Kasumi-1 (cell line): ENCODE measurements around the gene CAPSL.
A peak's percentile ranks its signal among the peaks of the same experiment; 100 is the strongest.
"Not testable (repeated sequence)": the region's sequence is repeated elsewhere in the genome, so short reads cannot be mapped to it uniquely, and the experiment has no call there.

ENCODE experiments used
- DNase-seq, 2 experiments: peaks; one replicate each; lab custom pipeline; 2025; lab: John Stamatoyannopoulos, UW

Gene CAPSL

GRCh38 chr5:35938568-35939227 is at the start of gene CAPSL:
Gene CAPSL, minus strand, starts transcription at chr5:35938622. Its CDS starts 17,502 bp downstream, at chr5:35921120.
- DNase-seq, result peak in 1 of 2 experiments; percentile 2

- no peak for DNase-seq
Observed at GRCh38 chr5:35987776-35988175, 49.4 kb upstream of the CAPSL start.

- no peak for DNase-seq
Observed at GRCh38 chr5:35979715-35980114, 41.3 kb upstream of the CAPSL start.

DNA sequence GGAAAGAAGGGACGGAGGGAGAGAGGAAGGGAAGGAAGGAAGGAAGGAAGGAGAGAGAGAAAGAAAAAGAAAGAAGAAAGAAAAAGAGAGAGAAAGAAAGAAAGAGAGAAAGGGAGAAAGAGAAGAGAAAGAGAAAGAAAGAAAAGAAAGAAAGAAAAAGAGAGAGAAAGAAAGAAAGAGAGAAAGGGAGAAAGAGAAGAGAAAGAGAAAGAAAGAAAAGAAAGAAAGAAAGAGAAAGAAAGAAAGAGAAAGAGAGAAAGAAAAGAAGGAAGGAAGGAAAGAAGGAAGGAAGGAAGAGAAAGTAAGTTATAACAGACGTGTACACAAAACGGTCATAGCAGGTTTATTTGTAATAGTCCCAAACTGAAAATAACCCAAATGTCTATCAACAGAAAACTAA is 38.4 kb upstream of the CAPSL start:
- not testable (repeated sequence) for DNase-seq

DNA sequence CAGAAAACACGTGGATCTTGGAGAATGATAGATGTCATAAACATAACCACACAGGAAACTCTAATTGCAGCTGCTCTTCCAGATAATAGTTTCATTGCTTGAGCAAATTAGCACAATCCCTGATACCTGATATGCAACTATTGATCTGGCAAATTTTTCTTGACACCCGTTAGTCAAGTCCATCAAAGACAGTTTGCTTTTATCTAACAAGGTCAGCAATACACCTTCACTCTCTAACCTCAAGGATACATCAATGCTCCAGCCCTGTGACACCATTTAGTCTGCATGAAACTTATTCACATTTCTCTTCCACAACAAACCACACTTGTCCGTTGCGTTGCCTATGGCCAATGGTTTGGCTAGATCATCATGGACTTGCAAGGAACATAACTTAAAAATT is 36.1 kb upstream of the CAPSL start:
- no peak for DNase-seq

DNA sequence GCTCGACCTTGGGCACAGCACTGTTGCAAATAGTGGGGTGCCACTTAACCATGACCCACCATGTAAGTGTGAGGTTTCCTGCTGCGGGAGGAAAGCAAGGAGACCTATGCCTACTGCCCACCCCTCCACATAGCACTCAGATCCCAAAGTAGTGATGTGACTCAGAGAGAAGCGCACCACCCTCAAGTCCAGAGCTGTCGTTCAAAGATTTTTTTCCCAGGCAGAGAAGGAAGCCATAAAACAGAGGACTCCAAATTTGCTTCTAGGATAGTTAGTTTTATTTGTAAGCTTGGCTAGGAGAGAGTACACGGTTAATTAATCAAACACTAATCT is 33.4 kb upstream of the CAPSL start:
- no peak for DNase-seq

DNA sequence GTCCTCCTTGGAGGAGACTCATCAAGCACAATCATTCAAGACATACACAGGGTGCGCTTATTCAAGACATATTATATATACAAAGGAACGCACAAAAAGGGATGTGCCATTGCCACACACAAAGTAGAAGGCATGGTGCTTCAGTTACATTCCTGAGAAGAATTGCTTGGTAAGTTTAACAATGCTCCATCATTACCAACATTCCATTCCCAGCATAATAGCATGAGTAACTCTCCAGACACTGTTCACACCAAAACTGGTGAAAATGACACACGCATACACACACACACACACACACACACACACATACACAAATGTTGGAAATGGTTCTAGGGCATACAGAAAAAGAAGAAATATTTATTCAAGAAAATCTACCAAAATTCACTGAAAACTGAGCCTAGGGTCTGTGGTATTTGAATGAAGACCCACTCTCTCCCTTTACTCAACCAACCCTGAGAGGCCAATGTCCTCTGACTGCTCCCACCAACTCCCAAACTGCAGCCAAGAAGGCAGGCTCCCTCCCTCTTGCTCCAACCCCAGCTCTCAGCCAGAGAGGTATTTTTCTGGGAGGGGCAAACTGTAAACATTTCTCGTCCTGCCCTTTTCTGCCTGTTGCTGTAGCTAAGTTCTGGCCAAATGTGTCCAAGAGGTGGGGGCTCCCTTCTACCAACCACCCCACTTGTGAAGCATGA is 32.9 kb upstream of the CAPSL start:
- DNase-seq, result no peak

GRCh38 chr5:35963381-35963843 is 25.0 kb upstream of the CAPSL start:
- DNase-seq, result no peak

DNA sequence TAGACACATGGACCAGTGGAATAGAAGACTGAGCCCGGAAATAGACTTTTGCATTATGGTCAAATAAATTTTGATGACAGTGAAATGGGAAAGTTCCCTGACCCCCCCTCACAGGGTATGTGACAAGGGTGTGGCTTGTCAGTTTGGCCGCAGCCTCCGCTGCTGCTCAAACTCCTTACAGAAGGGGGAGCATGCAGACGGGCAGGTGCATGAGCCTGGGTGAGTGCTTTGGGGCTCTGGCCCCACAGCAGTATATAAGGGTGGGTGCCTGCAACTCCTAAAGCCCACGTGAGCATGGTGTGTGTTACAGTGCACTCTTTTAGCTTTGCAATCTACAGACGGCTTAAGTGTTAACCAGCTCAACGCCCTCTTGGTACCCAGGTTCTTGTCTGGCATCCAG is 21.9 kb upstream of the CAPSL start:
- no peak for DNase-seq

- DNase-seq, result no peak
Observed at GRCh38 chr5:35956429-35956828, 18.0 kb upstream of the CAPSL start.

GRCh38 chr5:35954175-35954574 is 15.8 kb upstream of the CAPSL start:
- DNase-seq, result no peak

- DNase-seq, result no peak
Observed at GRCh38 chr5:35947085-35947484, 8.7 kb upstream of the CAPSL start.

- peak; percentile 45 to 61 for DNase-seq
Observed at GRCh38 chr5:35939639-35940038, 1.2 kb upstream of the CAPSL start.

- peak; percentile 77 to 78 for DNase-seq
Observed at GRCh38 chr5:35926389-35927051, 11.9 kb downstream of the CAPSL start.

DNA sequence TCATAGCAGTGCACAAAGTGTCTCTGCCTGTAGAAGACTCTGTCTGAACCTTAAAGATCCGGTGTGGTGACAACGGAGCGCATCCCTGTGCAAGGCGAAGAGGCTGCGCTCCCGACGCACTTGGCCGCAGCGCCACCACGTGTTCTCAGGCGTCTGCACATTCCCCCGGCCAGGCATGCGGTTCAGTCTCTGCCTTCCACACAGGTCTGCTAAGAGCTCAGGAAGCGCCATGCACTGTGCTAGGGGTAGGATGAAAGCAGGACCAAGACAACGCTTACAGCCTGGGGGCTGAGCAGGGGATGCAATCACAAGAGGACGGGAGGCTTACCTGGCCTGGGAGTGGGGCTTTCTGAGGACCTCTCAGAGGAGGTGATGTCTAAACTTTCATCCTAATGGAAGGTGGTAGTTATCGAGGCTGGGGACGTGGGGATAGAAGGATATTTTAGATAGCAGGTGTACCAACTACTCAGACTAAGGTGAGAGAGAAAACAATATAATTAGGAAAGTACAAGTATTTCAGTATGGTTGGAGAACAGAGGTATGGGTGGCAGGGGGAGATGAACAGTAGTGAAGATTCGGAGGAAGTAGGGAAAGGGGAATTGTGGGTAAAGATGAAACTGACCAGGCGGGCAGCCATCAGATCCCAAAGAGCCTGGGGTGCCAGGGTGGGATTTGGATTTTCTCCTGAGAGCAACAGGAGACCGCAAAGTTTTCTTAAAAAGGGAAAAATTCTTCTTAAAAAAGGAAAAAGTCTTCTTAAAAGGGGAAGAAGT is 13.3 kb downstream of the CAPSL start:
- peak; percentile 83 to 84 for DNase-seq

DNA sequence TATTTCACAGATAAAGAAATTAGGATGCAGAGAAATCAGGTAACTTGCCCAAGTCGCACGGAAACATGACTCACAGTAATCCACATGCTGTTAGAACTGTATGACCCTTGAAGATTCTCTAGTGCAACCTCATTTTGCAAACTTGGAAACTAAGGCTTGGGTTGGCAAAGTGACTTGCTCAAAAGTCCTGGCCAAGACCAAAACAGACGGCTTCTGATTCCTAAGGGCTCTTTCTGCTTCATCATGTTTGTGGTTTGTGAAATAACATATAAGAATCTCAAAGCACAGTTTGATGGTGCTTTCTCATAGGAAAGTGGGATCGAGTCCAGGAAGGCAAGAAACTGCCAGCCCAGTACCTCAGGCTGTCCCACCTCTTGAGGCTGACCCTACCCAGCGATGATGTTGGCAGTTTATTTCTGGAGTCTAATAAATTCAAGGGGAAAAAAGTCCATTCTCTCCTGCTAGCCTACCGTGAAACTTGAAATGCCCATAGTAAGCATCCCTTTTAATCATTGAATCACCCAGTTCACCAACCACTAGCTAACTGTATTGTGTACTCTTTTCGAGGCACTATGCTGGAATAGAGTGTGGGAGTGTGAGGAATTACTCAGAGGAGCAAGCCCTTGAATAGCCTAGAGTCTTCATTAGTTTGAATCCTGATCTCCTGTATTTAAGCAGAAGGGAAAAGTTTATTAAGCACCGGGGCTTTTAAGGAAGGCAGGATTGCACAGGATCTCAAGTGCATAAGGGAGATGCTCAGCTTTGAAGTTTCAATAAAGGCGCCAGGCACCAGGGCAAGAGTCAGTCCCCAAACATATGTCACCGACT is 14.1 kb downstream of the CAPSL start:
- no peak for DNase-seq

DNA sequence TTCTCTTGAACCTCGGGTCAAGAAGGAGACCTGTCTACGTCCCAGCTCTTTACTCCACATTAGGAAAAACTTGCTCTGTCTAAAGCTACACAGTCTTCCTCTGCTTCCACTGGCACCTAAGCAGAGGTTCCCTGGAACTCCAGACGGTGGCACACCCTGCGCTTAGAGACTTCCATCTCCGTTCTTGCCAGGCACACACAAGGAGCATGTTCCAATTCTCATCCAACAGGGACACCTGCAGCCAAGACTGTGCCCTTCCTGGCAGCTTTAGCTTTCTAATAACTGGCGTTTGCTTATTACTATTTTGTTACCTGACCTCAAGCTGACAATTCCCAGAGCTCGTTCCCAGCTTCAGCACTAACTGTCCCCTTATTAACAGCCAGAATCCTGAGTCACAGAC is 16.0 kb downstream of the CAPSL start:
- DNase-seq, result no peak

DNA sequence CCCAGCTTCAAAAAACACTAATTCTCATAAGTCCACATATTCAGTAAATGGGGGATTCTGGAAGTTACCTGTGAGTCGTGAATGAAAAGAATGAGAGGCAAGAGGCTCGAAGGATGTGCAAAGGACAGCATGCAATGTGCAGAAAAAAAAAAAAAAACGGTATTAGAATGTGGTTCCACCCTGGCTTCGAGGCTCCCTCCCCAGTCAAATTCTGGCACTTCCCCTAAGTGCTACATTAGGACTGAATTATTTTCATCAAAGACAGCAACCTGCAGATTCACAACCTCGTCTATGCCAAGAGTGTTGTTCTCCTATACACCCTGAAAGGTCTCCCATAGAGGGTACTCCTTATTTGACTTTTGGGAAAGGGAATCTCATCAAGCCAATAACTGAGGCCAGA is 16.5 kb downstream of the CAPSL start:
- no peak for DNase-seq

DNA sequence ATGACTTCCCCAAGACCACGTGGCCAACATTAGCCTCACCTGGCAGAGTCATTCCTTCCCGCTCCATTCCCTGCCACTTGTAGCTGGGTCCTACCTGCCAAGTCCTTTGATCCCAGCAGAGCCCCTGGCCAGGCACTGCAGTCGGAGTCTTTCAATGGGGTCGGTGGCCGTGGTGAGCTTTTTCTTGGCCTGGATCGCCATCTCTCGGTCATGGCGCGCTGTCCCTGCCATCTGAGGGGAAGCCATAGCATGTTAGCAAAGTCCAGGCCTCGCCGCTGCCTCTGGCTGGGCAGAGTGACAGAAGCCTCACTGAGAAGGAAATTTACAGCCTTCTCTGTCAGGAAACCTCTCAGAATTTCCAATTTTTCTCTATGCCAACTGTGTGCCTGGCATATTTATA is 17.5 kb downstream of the CAPSL start:
- DNase-seq, result no peak

GRCh38 chr5:35919191-35919590 is 19.2 kb downstream of the CAPSL start:
- DNase-seq, result no peak

GRCh38 chr5:35908814-35909213 is 29.6 kb downstream of the CAPSL start:
- no peak for DNase-seq

DNA sequence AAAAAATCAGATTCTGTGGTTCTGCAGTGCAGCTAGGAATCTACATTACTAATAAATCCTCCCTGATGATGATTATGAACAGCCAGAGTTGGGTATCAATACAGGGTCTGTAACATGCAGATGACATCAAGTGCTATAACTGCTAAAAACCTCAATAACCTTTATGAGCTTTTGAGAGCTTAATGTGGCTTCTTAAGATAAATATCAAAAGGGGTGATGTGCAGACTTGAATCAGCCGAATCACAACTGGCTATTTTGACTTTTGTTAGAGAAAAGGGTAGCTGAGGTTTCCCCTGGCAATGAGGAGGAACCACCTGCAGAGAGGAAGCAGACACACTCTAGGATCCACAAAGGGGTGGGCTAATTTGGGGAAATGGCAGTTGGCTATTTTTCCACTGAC is 30.2 kb downstream of the CAPSL start:
- peak; percentile 47 to 70 for DNase-seq
